GM12878 (cell line): ENCODE data around the gene ZNF280A. TPM values are rescaled to one million over a fixed set of nuclear protein-coding genes. Genes with fewer than 3 reads are reported as not detected.

Source experiments
- ATAC-seq: fragments of 200-7000 bp; cut with Tn5 transposase; 3 replicates; pipeline ENCODE4 v1.9.1; 2020; ENCODE audit warnings: mild to moderate bottlenecking, moderate library complexity
- BruUV-seq: library from RNA; stranded (reverse); fragments of 400-500 nt; replicated peaks from 2 replicates; lab custom pipeline; 2021; lab: Mats Ljungman, UMichigan
- CTCF ChIA-PET: fragments of 300-600 bp; sonication (Branson Sonifier 250); formaldehyde crosslinking; extraction: SDS; loops from one replicate; lab custom pipeline; 2021; ENCODE audit warnings: inconsistent platforms; lab: Yijun Ruan, JAX
- POLR2A ChIA-PET: fragments of 350-600 bp; formaldehyde crosslinking; extraction: SDS; loops from one replicate; lab custom pipeline; 2021; ENCODE audit warnings: inconsistent platforms; lab: Charles Lee
- RAD21 ChIA-PET: fragments of 300-600 bp; sonication (Branson Sonifier 250); formaldehyde crosslinking; loops from one replicate; lab custom pipeline; 2023; ENCODE audit warnings: antibody characterized with exemption; ENCODE audit not compliant: unreplicated experiment; lab: Charles Lee
- SMC1A ChIA-PET: fragments of 300-600 bp; sonication (Branson Sonifier 250); formaldehyde crosslinking; loops from one replicate; lab custom pipeline; 2023; ENCODE audit not compliant: unreplicated experiment, uncharacterized antibody; lab: Charles Lee
- DNase-seq: peaks from one replicate; pipeline ENCODE4 v3.0.0-alpha.2; 2011; ENCODE audit warnings: low read depth, low spot score
- FAIRE-seq: peaks from 3 replicates; lab custom pipeline; 2011; peaks lifted over from hg19 to GRCh38; lab: Jason Lieb, UNC
- H2AFZ ChIP-seq: 2 replicates; pipeline ENCODE4 v1.6.0; 2011; ENCODE audit warnings: low read depth, low read length, control low read depth; ENCODE audit not compliant: control insufficient read depth
- H3K27ac ChIP-seq: 2 replicates; pipeline ENCODE4 v1.5.1; 2011; ENCODE audit warnings: control low read depth; ENCODE audit not compliant: control insufficient read depth, insufficient read depth
- H3K27me3 ChIP-seq, 2 experiments: replicated peaks in 1 of 2; 2 replicates each; pipeline versions ENCODE4 v1.6.0 to v1.6.1; 2011; ENCODE audit warnings: low read length in 1 of 2; ENCODE audit not compliant: control insufficient read depth in 2 of 2, insufficient read depth in 2 of 2
- H3K36me3 ChIP-seq, 2 experiments: 2 replicates each; pipeline ENCODE4 v1.5.1; 2011; ENCODE audit warnings: low read length in 1 of 2; ENCODE audit not compliant: control insufficient read depth in 2 of 2, insufficient read depth in 2 of 2
- H3K4me1 ChIP-seq: 2 replicates; pipeline ENCODE4 v1.6.1; 2011; ENCODE audit warnings: mild to moderate bottlenecking, low read length, moderate library complexity, mixed read lengths; ENCODE audit not compliant: control insufficient read depth, insufficient read depth
- H3K4me2 ChIP-seq: 2 replicates; pipeline ENCODE4 v1.6.0; 2011; ENCODE audit warnings: control low read depth; ENCODE audit not compliant: control insufficient read depth, insufficient read depth
- H3K4me3 ChIP-seq: fragments of 200-600 bp; sonication (generic); 2 replicates; pipeline ENCODE4 v1.5.1; 2016
- H3K79me2 ChIP-seq: 2 replicates; pipeline ENCODE4 v1.6.0; 2011; ENCODE audit warnings: low read length; ENCODE audit not compliant: control insufficient read depth, insufficient read depth
- H3K9ac ChIP-seq: 2 replicates; pipeline ENCODE4 v1.8.0; 2011; ENCODE audit warnings: low read length, control low read depth, mixed read lengths; ENCODE audit not compliant: control insufficient read depth, insufficient read depth
- H3K9me3 ChIP-seq: replicated peaks from 3 replicates; pipeline ENCODE4 v1.5.1; 2011; ENCODE audit warnings: mild to moderate bottlenecking, low read length; ENCODE audit not compliant: control insufficient read depth, insufficient read depth
- H4K20me1 ChIP-seq: 2 replicates; pipeline ENCODE4 v1.6.0; 2011; ENCODE audit not compliant: control insufficient read depth, insufficient read depth
- ASH2L ChIP-seq: fragments of 300-600, 200-600 bp; sonication (generic); IDR thresholded peaks from 2 replicates; pipeline ENCODE4 v1.6.1; 2017; ENCODE audit warnings: low read depth, mild to moderate bottlenecking, borderline replicate concordance
- CBX3 ChIP-seq: fragments of 200-600 bp; sonication (generic); IDR thresholded peaks from 2 replicates; pipeline ENCODE4 v1.6.1; 2016; ENCODE audit warnings: low read depth, borderline replicate concordance
- DPF2 ChIP-seq: fragments of 450-650 bp; IDR thresholded peaks from 2 replicates; pipeline ENCODE4 v1.6.1; 2017; ENCODE audit warnings: mild to moderate bottlenecking
- ESRRA ChIP-seq: IDR thresholded peaks from 2 replicates; pipeline ENCODE4 v1.6.1; 2012; ENCODE audit warnings: mild to moderate bottlenecking, low read length, improper control_type of control experiment
- IRF4 ChIP-seq: IDR thresholded peaks from 2 replicates; pipeline ENCODE4 v1.6.1; 2011; ENCODE audit warnings: low read depth, low read length
- KDM1A ChIP-seq: fragments of 200-600 bp; sonication (generic); IDR thresholded peaks from 2 replicates; pipeline ENCODE4 v1.6.1; 2016; ENCODE audit warnings: borderline replicate concordance
- NRF1 ChIP-seq: conservative IDR thresholded peaks from 2 replicates; pipeline ENCODE4 v1.6.1; 2011; ENCODE audit warnings: mild to moderate bottlenecking, low read depth, low read length, improper control_type of control experiment
- PAX5 ChIP-seq: IDR thresholded peaks from 2 replicates; pipeline ENCODE4 v1.6.1; 2011; ENCODE audit warnings: low read depth, low read length, borderline replicate concordance
- POLR2A ChIP-seq: IDR thresholded peaks from 2 replicates; pipeline ENCODE4 v1.6.1; 2011; ENCODE audit warnings: low read depth, mild to moderate bottlenecking, low read length
- RAD21 ChIP-seq: IDR thresholded peaks from 2 replicates; pipeline ENCODE4 v1.6.1; 2011; ENCODE audit warnings: mild to moderate bottlenecking, low read depth, low read length, moderate library complexity; ENCODE audit not compliant: insufficient read depth
- SMAD1 ChIP-seq: fragments of 450-650 bp; IDR thresholded peaks from 2 replicates; pipeline ENCODE4 v1.6.1; 2018; ENCODE audit warnings: mild to moderate bottlenecking, low read depth; ENCODE audit not compliant: partially characterized antibody
- YY1 ChIP-seq: IDR thresholded peaks from 2 replicates; pipeline ENCODE4 v1.6.1; 2011; ENCODE audit warnings: low read depth, mild to moderate bottlenecking, low read length
- WGBS: methylation state at CpG from one replicate; pipeline ENCODE4 v1.1.6; 2016; ENCODE audit warnings: low lambda C conversion rate; ENCODE audit not compliant: insufficient replicate concordance, insufficient coverage; ENCODE audit errors: missing lambda C conversion rate; 5-methylcytosine and 5-hydroxymethylcytosine counted together
- in situ Hi-C: fragments of 300-500 bp; cut with MboI; formaldehyde crosslinking; loops from 9 replicates; pipeline ENCODE4 v1.14.3; 2018; ENCODE audit warnings: mixed read lengths
- intact Hi-C: fragments of 100-400 bp; cut with micrococcal nuclease; formaldehyde crosslinking; loops from one replicate; pipeline ENCODE4 v1.14.2; 2022; ENCODE audit not compliant: unreplicated experiment
- polyA plus RNA-seq, 11 experiments: library from polyadenylated mRNA; depleted of rRNA in 4 of 11; unstranded in 6 of 11; stranded (reverse) in 5 of 11; fragments of >200 nt; fragmentation: Nextera tagmentation in 4 of 11; fragmentation: Illumina TruSeq in 1 of 11; extraction: Ambion mirVana in 4 of 11; extraction: Trizol in 1 of 11; gene quantifications; 1 replicate in 1 of 11; 2 replicates in 10 of 11; pipeline versions ENCODE4 v1.2.1 to v1.2.3, GENCODE V29; 2011 to 2016; ENCODE audit warnings: inconsistent platforms in 2 of 11, missing spikeins in 2 of 11, low read depth in 1 of 11
- total RNA-seq, 4 experiments: library from RNA; depleted of rRNA in 3 of 4; stranded (reverse); fragments of >200 nt in 3 of 4; fragmentation: Illumina TruSeq in 1 of 4; extraction: Trizol in 1 of 4; gene quantifications; 2 replicates each; pipeline versions ENCODE4 v1.2.1 to v1.2.3, GENCODE V29; 2013 to 2021
- TF ChIP-seq, protein P1 (sequence below): fragments of 450-650 bp; IDR thresholded peaks from 2 replicates; pipeline ENCODE4 v1.6.1; 2017; ENCODE audit warnings: mild to moderate bottlenecking, low read depth, inconsistent platforms; ENCODE audit not compliant: poor library complexity, severe bottlenecking
- TF ChIP-seq, protein P2 (sequence below): fragments of 450-650 bp; formaldehyde crosslinking; IDR thresholded peaks from 2 replicates; pipeline ENCODE4 v1.5.0; 2022; ENCODE audit warnings: mild to moderate bottlenecking, missing genetic modification characterization

Gene ZNF280A
- total and polyA plus RNA-seq, 10 of the 15 experiments (the other 5 are each of a cell fraction or from before 2014, with no cell fraction given) = 0.03 to 0.06 TPM; not detected in 8

GRCh38 chr22:22506736-22507135, 13.3 kb downstream of the ZNF280A start:
- ChIA-PET RAD21 (no interaction called here), POLR2A (no interaction called here), CTCF (interaction anchor here (0.9 kb wide), 1 partner anchor 43 kb away, joined by 5 read pairs; no protein-coding TSS in a partner anchor), SMC1A (interaction anchor here (0.7 kb wide), 1 partner anchor 75 kb away, joined by 3 read pairs; no protein-coding TSS in a partner anchor)
- intact Hi-C loops = no loop called here
- DNase-seq = no peak
- Histone ChIP-seq H3K36me3 (no peaks in the 10 kb centered on the region), H3K4me1 (no peaks in the 10 kb centered on the region), H2AFZ (no peak overlapping the region), H3K9me3 (no peaks in the 10 kb centered on the region), H3K4me2 (no peak overlapping the region), H3K79me2 (no peaks in the 10 kb centered on the region; the same call in 1 of the 2 replicates), H3K9ac (no peak overlapping the region), H3K27ac (no peak overlapping the region), H3K4me3 (no peak overlapping the region), H4K20me1 (no peaks in the 10 kb centered on the region), H3K27me3 (no peaks in the 10 kb centered on the region)
- 100% methylated on average over 1 of the region's 1 CpG for WGBS
- no peak for ATAC-seq
- BruUV-seq = no TSS peak
- in situ Hi-C loops = no loop called here
- no peak for TF ChIP-seq CBX3
- no peak for TF ChIP-seq ESRRA
- TF ChIP-seq DPF2 = no peak
- TF ChIP-seq, protein P1, sequence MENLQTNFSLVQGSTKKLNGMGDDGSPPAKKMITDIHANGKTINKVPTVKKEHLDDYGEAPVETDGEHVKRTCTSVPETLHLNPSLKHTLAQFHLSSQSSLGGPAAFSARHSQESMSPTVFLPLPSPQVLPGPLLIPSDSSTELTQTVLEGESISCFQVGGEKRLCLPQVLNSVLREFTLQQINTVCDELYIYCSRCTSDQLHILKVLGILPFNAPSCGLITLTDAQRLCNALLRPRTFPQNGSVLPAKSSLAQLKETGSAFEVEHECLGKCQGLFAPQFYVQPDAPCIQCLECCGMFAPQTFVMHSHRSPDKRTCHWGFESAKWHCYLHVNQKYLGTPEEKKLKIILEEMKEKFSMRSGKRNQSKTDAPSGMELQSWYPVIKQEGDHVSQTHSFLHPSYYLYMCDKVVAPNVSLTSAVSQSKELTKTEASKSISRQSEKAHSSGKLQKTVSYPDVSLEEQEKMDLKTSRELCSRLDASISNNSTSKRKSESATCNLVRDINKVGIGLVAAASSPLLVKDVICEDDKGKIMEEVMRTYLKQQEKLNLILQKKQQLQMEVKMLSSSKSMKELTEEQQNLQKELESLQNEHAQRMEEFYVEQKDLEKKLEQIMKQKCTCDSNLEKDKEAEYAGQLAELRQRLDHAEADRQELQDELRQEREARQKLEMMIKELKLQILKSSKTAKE = no peak
- no peak for TF ChIP-seq SMAD1
- no peak for FAIRE-seq

GRCh38 chr22:22498267-22498666, 21.8 kb downstream of the ZNF280A start:
- ChIA-PET POLR2A (no interaction called here), CTCF (interaction anchor here (1.0 kb wide), 1 partner anchor 36 kb away, joined by 3 read pairs; no protein-coding TSS in a partner anchor), SMC1A (no interaction called here), RAD21 (no interaction called here)
- Histone ChIP-seq H3K9me3 (no peaks in the 10 kb centered on the region), H4K20me1 (no peaks in the 10 kb centered on the region), H3K9ac (no peak overlapping the region), H2AFZ (no peak overlapping the region), H3K27me3 (no peaks in the 10 kb centered on the region), H3K79me2 (no peaks in the 10 kb centered on the region), H3K27ac (no peak overlapping the region), H3K4me2 (no peak overlapping the region), H3K36me3 (no peaks in the 10 kb centered on the region), H3K4me3 (no peak overlapping the region), H3K4me1 (no peaks in the 10 kb centered on the region)
- ATAC-seq (no peak), FAIRE-seq (no peak), DNase-seq (no peak)
- in situ Hi-C loops (no loop called here), intact Hi-C loops (no loop called here)
- BruUV-seq = no TSS peak
- 84% methylated on average over 2 of the region's 2 CpGs for WGBS
- TF ChIP-seq YY1 = no peak
- TF ChIP-seq CBX3 = no peak
- TF ChIP-seq, protein P2, sequence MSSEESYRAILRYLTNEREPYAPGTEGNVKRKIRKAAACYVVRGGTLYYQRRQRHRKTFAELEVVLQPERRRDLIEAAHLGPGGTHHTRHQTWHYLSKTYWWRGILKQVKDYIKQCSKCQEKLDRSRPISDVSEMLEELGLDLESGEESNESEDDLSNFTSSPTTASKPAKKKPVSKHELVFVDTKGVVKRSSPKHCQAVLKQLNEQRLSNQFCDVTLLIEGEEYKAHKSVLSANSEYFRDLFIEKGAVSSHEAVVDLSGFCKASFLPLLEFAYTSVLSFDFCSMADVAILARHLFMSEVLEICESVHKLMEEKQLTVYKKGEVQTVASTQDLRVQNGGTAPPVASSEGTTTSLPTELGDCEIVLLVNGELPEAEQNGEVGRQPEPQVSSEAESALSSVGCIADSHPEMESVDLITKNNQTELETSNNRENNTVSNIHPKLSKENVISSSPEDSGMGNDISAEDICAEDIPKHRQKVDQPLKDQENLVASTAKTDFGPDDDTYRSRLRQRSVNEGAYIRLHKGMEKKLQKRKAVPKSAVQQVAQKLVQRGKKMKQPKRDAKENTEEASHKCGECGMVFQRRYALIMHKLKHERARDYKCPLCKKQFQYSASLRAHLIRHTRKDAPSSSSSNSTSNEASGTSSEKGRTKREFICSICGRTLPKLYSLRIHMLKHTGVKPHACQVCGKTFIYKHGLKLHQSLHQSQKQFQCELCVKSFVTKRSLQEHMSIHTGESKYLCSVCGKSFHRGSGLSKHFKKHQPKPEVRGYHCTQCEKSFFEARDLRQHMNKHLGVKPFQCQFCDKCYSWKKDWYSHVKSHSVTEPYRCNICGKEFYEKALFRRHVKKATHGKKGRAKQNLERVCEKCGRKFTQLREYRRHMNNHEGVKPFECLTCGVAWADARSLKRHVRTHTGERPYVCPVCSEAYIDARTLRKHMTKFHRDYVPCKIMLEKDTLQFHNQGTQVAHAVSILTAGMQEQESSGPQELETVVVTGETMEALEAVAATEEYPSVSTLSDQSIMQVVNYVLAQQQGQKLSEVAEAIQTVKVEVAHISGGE (CRISPR knock-in tag) = no peak
- TF ChIP-seq POLR2A = no peak
- no peak for TF ChIP-seq RAD21
- TF ChIP-seq KDM1A = no peak
- no peak for TF ChIP-seq IRF4
- TF ChIP-seq NRF1 = no peak
- TF ChIP-seq PAX5 = no peak
- no peak for TF ChIP-seq ASH2L
